Neural cell (in vitro differentiated cells): ENCODE results near the gene SLX4IP. TPM values are rescaled to one million over a fixed set of nuclear protein-coding genes. Genes with fewer than 3 reads are reported as not detected.

Source experiments
- H2AFZ ChIP-seq: fragments of 200-600, 300-800 bp; sonication (generic), shearing (Covaris generic); 2 replicates; pipeline ENCODE4 v1.6.0; 2014; ENCODE audit warnings: low read depth, mild to moderate bottlenecking, antibody characterized with exemption, low read length, moderate library complexity
- H3F3A ChIP-seq: fragments of 200-600 bp; shearing (Covaris generic); 2 replicates; pipeline ENCODE4 v1.6.1; 2016; ENCODE audit warnings: mild to moderate bottlenecking, moderate library complexity, mixed read lengths, antibody characterized with exemption, low read length; ENCODE audit not compliant: insufficient read depth, poor library complexity, severe bottlenecking
- H3K27ac ChIP-seq: fragments of 200-600, 300-800 bp; sonication (generic), shearing (Covaris generic); 2 replicates; pipeline ENCODE4 v1.5.1; 2014; ENCODE audit warnings: mild to moderate bottlenecking, low read length, moderate library complexity
- H3K27me3 ChIP-seq: fragments of 300-800, 200-600 bp; sonication (generic), shearing (Covaris generic); 2 replicates; pipeline ENCODE4 v1.6.0; 2014; ENCODE audit warnings: mild to moderate bottlenecking, low read depth, low read length, moderate library complexity; ENCODE audit not compliant: insufficient read depth
- H3K36me3 ChIP-seq: fragments of 300-800, 200-600 bp; sonication (generic), shearing (Covaris generic); 2 replicates; pipeline ENCODE4 v1.5.1; 2014; ENCODE audit warnings: mild to moderate bottlenecking, antibody characterized with exemption, low read length, moderate library complexity; ENCODE audit not compliant: insufficient read depth
- H3K4me2 ChIP-seq: fragments of 300-800, 200-600 bp; sonication (generic), shearing (Covaris generic); 2 replicates; pipeline ENCODE4 v1.6.0; 2014; ENCODE audit warnings: mild to moderate bottlenecking, low read length
- H3K4me3 ChIP-seq: fragments of 300-800, 200-600 bp; sonication (generic), shearing (Covaris generic); 2 replicates; pipeline ENCODE4 v1.5.1; 2014; ENCODE audit warnings: mild to moderate bottlenecking, low read length, moderate library complexity
- H3K79me2 ChIP-seq: fragments of 200-600 bp; shearing (Covaris generic); replicated peaks from 2 replicates; pipeline ENCODE4 v1.6.0; 2014; ENCODE audit warnings: mild to moderate bottlenecking, low read length, moderate library complexity; ENCODE audit not compliant: insufficient read depth
- H3K9ac ChIP-seq: fragments of 300-800, 200-600 bp; sonication (generic), shearing (Covaris generic); 2 replicates; pipeline ENCODE4 v1.6.1; 2016; ENCODE audit warnings: mild to moderate bottlenecking, low read length, mixed read lengths
- H3K9me2 ChIP-seq: fragments of 200-600 bp; shearing (Covaris generic); 2 replicates; pipeline ENCODE4 v1.6.1; 2016; ENCODE audit warnings: mild to moderate bottlenecking, low read length, mixed read lengths; ENCODE audit not compliant: insufficient read depth
- H3K9me3 ChIP-seq: fragments of 200-600, 300-800 bp; sonication (generic), shearing (Covaris generic); 2 replicates; pipeline ENCODE4 v1.6.1; 2016; ENCODE audit warnings: mild to moderate bottlenecking, mixed run types, low read length, moderate library complexity, mixed read lengths
- H4K20me1 ChIP-seq: fragments of 200-600 bp; shearing (Covaris generic); 2 replicates; pipeline ENCODE4 v1.6.1; 2016; ENCODE audit warnings: mild to moderate bottlenecking, mixed run types; ENCODE audit not compliant: insufficient read depth
- EP300 ChIP-seq: fragments of 450-650 bp; conservative IDR thresholded peaks from 2 replicates; pipeline ENCODE4 v1.6.1; 2014; ENCODE audit warnings: antibody characterized with exemption, mild to moderate bottlenecking, moderate library complexity; ENCODE audit not compliant: poor library complexity, severe bottlenecking
- EZH2 ChIP-seq: fragments of 200-600, 300-800 bp; shearing (Covaris generic), sonication (generic); IDR thresholded peaks from 2 replicates; pipeline ENCODE4 v1.6.1; 2014; ENCODE audit warnings: antibody characterized with exemption, low read length, borderline replicate concordance, mild to moderate bottlenecking; ENCODE audit not compliant: insufficient read depth, poor library complexity, severe bottlenecking
- MXI1 ChIP-seq: fragments of 450-650 bp; conservative IDR thresholded peaks from 2 replicates; pipeline ENCODE4 v1.6.1; 2014; ENCODE audit warnings: antibody characterized with exemption, mild to moderate bottlenecking; ENCODE audit not compliant: poor library complexity, severe bottlenecking
- POLR2AphosphoS5 ChIP-seq: IDR thresholded peaks from 2 replicates; pipeline ENCODE4 v1.6.1; 2012
- RAD21 ChIP-seq: fragments of 450-650 bp; conservative IDR thresholded peaks from 2 replicates; pipeline ENCODE4 v1.6.1; 2014; ENCODE audit warnings: antibody characterized with exemption, mild to moderate bottlenecking, moderate library complexity
- SMC3 ChIP-seq: fragments of 450-650 bp; conservative IDR thresholded peaks from 2 replicates; pipeline ENCODE4 v1.6.1; 2014; ENCODE audit warnings: antibody characterized with exemption, mild to moderate bottlenecking, moderate library complexity; ENCODE audit not compliant: poor library complexity
- TAF1 ChIP-seq: IDR thresholded peaks from 2 replicates; pipeline ENCODE4 v1.6.1; 2012; ENCODE audit warnings: low read depth
- polyA plus RNA-seq: library from polyadenylated mRNA; depleted of rRNA; stranded (reverse); fragments of >200 nt; gene quantifications from 2 replicates; pipeline ENCODE4 v1.2.3, GENCODE V29; 2014
- TF ChIP-seq, protein P1 (sequence below): IDR thresholded peaks from 2 replicates; pipeline ENCODE4 v1.6.1; 2012; ENCODE audit warnings: borderline replicate concordance
- TF ChIP-seq, protein P2 (sequence below): fragments of 450-650 bp; IDR thresholded peaks from 2 replicates; pipeline ENCODE4 v1.5.1; 2014; ENCODE audit warnings: antibody characterized with exemption, mild to moderate bottlenecking, moderate library complexity; ENCODE audit not compliant: poor library complexity, severe bottlenecking

SLX4IP gene
- polyA plus RNA-seq, 1 donor from 2014 or later, result 6.4 TPM

DNA sequence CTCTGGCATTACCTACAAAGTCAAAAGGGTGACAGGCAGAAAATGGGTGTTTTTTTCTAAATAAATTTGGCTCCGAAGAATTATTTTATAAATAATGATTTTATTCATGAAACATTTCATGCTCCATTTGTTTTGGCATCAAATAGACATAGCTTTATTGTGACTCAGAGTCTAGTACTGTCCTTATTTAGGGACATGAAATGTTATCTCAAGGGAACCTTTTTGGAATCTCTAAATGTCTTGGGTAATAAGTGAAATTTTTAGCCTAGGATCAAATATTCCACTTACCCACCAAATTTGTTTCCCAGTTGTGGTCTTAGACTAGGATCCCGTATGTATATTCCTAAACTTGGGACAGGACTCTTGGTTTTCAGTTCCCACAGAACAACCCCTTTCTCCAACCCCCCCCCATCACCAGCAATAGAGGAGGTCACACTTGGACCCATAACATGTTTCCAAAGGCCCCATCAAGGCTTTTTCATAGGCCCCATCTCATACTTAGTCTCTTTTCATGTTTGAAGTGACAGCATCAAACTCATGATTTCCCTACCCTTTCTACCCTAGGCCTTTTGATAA, 156.9 kb downstream of the SLX4IP start:
- H2AFZ ChIP-seq, result no peak overlapping the region
- H4K20me1 ChIP-seq, result no peaks in the 10 kb centered on the region
- no peaks in the 10 kb centered on the region for H3K27me3 ChIP-seq
- H3K4me3 ChIP-seq, result no peak overlapping the region
- no peak for TF ChIP-seq MXI1
- TF ChIP-seq TAF1, result no peak
- TF ChIP-seq EZH2, result no peak
- TF ChIP-seq SMC3, result no peak
- TF ChIP-seq, protein P1, sequence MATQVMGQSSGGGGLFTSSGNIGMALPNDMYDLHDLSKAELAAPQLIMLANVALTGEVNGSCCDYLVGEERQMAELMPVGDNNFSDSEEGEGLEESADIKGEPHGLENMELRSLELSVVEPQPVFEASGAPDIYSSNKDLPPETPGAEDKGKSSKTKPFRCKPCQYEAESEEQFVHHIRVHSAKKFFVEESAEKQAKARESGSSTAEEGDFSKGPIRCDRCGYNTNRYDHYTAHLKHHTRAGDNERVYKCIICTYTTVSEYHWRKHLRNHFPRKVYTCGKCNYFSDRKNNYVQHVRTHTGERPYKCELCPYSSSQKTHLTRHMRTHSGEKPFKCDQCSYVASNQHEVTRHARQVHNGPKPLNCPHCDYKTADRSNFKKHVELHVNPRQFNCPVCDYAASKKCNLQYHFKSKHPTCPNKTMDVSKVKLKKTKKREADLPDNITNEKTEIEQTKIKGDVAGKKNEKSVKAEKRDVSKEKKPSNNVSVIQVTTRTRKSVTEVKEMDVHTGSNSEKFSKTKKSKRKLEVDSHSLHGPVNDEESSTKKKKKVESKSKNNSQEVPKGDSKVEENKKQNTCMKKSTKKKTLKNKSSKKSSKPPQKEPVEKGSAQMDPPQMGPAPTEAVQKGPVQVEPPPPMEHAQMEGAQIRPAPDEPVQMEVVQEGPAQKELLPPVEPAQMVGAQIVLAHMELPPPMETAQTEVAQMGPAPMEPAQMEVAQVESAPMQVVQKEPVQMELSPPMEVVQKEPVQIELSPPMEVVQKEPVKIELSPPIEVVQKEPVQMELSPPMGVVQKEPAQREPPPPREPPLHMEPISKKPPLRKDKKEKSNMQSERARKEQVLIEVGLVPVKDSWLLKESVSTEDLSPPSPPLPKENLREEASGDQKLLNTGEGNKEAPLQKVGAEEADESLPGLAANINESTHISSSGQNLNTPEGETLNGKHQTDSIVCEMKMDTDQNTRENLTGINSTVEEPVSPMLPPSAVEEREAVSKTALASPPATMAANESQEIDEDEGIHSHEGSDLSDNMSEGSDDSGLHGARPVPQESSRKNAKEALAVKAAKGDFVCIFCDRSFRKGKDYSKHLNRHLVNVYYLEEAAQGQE, result no peak
- TF ChIP-seq EP300, result no peak
- no peak for TF ChIP-seq POLR2AphosphoS5
- TF ChIP-seq, protein P2, sequence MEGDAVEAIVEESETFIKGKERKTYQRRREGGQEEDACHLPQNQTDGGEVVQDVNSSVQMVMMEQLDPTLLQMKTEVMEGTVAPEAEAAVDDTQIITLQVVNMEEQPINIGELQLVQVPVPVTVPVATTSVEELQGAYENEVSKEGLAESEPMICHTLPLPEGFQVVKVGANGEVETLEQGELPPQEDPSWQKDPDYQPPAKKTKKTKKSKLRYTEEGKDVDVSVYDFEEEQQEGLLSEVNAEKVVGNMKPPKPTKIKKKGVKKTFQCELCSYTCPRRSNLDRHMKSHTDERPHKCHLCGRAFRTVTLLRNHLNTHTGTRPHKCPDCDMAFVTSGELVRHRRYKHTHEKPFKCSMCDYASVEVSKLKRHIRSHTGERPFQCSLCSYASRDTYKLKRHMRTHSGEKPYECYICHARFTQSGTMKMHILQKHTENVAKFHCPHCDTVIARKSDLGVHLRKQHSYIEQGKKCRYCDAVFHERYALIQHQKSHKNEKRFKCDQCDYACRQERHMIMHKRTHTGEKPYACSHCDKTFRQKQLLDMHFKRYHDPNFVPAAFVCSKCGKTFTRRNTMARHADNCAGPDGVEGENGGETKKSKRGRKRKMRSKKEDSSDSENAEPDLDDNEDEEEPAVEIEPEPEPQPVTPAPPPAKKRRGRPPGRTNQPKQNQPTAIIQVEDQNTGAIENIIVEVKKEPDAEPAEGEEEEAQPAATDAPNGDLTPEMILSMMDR, result no peak
- H3K9ac ChIP-seq, result no peak overlapping the region
- no peak overlapping the region for H3K4me2 ChIP-seq
- H3K36me3 ChIP-seq, result no peaks in the 10 kb centered on the region
- H3K79me2 ChIP-seq, result no peaks in the 10 kb centered on the region
- H3K9me2 ChIP-seq, result no peaks in the 10 kb centered on the region
- no peaks in the 10 kb centered on the region for H3K9me3 ChIP-seq
- H3K27ac ChIP-seq, result no peak overlapping the region
- no peaks in the 10 kb centered on the region for H3F3A ChIP-seq

DNA sequence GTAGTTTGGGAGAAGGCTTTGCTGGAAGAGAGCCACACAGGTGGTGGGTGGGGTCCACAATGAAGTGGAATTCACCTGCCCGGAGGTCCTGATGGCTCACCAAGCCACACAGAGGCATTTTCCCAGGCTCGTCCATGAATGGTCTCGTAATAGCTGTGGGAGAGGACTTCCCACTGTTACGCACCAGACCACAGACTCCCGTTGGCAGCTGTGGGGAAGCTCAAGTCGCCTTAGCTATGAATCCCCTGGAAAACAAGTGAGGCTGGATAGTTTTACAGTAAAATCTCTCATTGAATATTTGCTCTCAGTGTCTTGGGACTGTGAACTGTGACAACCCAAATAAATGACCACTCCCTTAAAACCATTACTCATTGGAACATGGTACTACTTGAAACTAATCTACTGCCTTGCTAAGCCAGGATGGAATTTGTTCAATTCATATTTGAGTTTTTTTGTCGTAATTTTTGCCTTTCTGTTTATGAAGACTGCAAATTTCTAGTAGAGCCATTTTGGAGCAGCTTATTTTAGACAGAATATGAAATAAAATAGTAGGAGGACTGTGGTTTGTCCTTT, 159.3 kb downstream of the SLX4IP start:
- no peak overlapping the region for H3K4me2 ChIP-seq
- H3K9me2 ChIP-seq, result no peaks in the 10 kb centered on the region
- H3F3A ChIP-seq, result no peaks in the 10 kb centered on the region
- no peaks in the 10 kb centered on the region for H3K9me3 ChIP-seq
- no peaks in the 10 kb centered on the region for H3K27me3 ChIP-seq
- H2AFZ ChIP-seq, result no peak overlapping the region
- no peaks in the 10 kb centered on the region for H3K79me2 ChIP-seq
- no peak for TF ChIP-seq POLR2AphosphoS5
- H3K9ac ChIP-seq, result no peak overlapping the region
- no peaks in the 10 kb centered on the region for H3K36me3 ChIP-seq
- no peaks in the 10 kb centered on the region for H4K20me1 ChIP-seq
- H3K4me3 ChIP-seq, result no peak overlapping the region
- no peak overlapping the region for H3K27ac ChIP-seq

DNA sequence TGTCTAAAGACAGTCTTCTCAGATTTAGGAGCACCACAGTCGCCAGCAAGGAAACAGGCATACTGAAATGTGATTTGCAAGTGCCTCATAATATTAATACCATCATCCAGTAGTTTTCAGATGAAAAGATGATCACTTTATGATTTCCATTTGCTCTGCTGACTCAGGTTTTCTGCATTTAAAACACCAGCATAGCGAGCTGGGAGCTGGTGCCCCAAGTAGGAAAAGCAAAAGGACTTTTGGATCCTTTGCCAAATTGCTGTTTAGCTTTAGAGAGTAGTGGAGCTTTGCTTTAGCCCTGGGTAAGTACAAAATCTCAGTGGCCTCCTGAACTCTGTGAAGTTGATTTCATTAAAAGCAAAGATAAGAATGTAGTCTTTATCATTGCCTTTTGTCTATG, 160.2 kb downstream of the SLX4IP start:
- Histone ChIP-seq H3K4me2 (no peak overlapping the region), H3K9me3 (no peaks in the 10 kb centered on the region), H3F3A (no peaks in the 10 kb centered on the region), H3K79me2 (no peaks in the 10 kb centered on the region), H3K27ac (no peak overlapping the region), H2AFZ (no peak overlapping the region), H4K20me1 (no peaks in the 10 kb centered on the region), H3K9ac (no peak overlapping the region), H3K27me3 (no peaks in the 10 kb centered on the region), H3K36me3 (no peaks in the 10 kb centered on the region), H3K4me3 (no peak overlapping the region), H3K9me2 (no peaks in the 10 kb centered on the region)
- TF ChIP-seq RAD21 (no peak), TAF1 (no peak), MXI1 (no peak), POLR2AphosphoS5 (no peak), EP300 (no peak), SMC3 (no peak), EZH2 (no peak)
- TF ChIP-seq, protein P2, result no peak
- TF ChIP-seq, protein P1, result no peak
